Fibroblast of skin of back (primary cell): ENCODE results near the gene RPS15.

Experiments used
- DNase-seq: peaks from one replicate; pipeline ENCODE4 v3.0.0-alpha.2; 2013

Gene RPS15

DNA sequence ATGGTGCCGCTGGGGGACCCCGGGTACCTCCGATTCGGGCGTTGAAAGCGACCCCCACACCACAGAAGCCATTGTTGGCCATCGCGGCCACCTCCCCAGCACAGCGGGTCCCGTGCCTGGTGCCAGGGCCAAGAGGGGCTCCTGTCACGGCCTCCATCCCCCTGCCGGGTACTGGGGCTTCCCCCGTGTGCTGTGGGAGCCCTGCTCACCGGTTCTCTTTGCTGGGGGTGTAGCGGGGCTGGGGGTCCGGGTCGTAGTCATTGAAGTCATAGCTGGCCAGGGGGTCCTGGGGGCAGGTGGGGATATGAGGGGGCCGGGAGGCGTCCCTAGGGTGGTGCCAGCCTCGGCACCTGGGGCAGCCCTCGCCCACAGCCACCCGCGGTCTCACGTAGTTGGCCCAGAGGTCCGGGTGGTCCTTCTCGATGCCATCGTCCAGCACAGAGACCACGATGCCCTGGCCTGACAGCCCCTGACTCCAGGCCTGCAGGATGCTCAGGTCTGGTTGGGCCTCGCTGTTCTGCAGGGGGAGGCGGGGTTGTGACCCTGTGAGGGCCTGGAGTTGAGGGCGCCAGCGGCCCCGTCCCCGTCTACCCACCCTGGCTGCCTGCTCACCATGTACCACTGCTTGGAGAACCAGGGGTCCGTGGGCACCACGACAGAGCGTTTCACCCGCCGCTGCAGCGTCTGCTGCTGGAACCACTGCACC, 49.5 kb downstream of the RPS15 start:
- no peak for DNase-seq

DNA sequence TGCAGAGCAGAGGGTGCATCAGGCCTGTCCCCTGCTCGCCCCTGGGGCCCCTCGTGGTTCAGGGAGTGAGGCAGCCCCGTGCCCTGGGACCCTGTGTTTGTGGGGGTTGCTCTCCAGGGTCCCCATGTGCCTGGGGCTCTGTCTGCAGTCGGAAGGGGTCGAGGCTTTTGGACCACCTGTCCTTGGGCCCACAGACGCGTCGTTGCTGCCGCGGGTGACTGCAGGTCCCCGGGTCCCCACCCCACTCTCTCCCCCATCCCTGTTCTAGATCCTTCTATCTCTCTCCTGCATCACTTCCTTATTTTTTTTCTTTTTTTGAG, 50.0 kb downstream of the RPS15 start:
- no peak for DNase-seq

DNA sequence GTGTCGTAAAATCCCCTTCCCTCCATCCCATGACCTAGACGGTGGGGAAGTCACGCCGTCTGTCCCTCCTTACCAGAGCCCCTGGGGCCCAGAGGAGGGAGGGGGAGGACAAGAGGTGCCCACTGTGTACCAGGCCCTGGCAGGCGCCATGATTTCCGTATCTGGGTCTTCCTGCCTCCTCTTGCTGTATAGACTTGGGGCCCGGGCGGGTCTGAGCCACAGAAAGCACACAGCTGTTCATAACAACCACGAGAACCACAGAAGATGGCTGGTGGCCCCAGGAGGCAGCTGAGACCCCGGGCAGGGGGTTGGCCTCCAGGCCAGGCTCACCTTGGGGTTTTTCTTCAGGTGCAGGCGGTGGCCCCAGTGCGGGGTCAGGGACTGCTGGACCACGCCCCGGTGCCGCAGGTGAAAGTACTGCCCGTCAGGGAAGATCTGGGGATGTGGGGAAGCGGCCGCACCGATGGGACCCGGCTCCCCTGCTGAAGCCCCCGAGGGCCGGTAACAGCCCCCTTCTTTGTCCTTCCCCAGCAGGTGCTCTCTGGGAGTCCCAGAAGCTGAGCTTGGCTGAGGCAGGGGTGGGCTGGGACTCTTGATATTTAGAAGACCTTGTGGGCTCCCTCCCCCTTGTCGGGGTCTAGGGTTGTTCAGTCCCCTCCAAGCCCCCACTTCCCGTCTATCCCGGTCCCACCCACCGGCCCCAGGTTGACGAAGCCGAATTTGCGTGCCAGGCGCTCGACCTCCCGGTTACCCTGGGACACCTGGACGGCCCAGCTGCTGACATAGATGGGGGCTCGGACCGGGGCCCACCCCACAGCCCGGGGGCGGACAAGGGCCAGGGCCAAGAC, 51.5 kb downstream of the RPS15 start:
- no peak for DNase-seq
